HepG2 (cell line): ENCODE measurements around the gene WIPF2. TPM values are rescaled to one million over a fixed set of nuclear protein-coding genes. Genes with fewer than 3 reads are reported as not detected.
A peak's percentile ranks its signal among the peaks of the same experiment; 100 is the strongest.

Experiments
- BORCS8-MEF2B ChIP-seq: sonication (generic); formaldehyde crosslinking; IDR thresholded peaks from 2 replicates; pipeline ENCODE4 v1.8.0; 2022; ENCODE audit warnings: mild to moderate bottlenecking, missing genetic modification reagents
- ELF4 ChIP-seq: sonication (generic); formaldehyde crosslinking; IDR thresholded peaks from 2 replicates; pipeline ENCODE4 v1.5.0; 2020; ENCODE audit warnings: missing genetic modification reagents, mild to moderate bottlenecking, moderate library complexity, borderline replicate concordance
- HMG20A ChIP-seq: IDR thresholded peaks from 2 replicates; pipeline ENCODE4 v1.6.1; 2016; ENCODE audit warnings: borderline replicate concordance
- HNRNPH1 ChIP-seq: fragments of 200-400 bp; formaldehyde crosslinking; optimal IDR thresholded peaks from 2 replicates; pipeline ENCODE3; 2017; ENCODE audit warnings: mild to moderate bottlenecking, low read depth, low read length
- PHF20 ChIP-seq: sonication (generic); formaldehyde crosslinking; IDR thresholded peaks from 2 replicates; pipeline ENCODE4 v1.5.0; 2020; ENCODE audit warnings: mild to moderate bottlenecking, missing genetic modification reagents
- SMC3 ChIP-seq: IDR thresholded peaks from 2 replicates; pipeline ENCODE4 v1.6.1; 2011; ENCODE audit warnings: low read length, improper control_type of control experiment
- TBX3 ChIP-seq: fragments of 450-650 bp; IDR thresholded peaks from 2 replicates; pipeline ENCODE4 v1.6.1; 2017; ENCODE audit warnings: antibody characterized with exemption, mild to moderate bottlenecking, inconsistent platforms, borderline replicate concordance
- ZNF296 ChIP-seq: sonication (generic); formaldehyde crosslinking; conservative IDR thresholded peaks from 2 replicates; pipeline ENCODE4 v1.5.0; 2020; ENCODE audit warnings: mild to moderate bottlenecking, missing genetic modification reagents
- ZNF552 ChIP-seq: sonication (generic); formaldehyde crosslinking; IDR thresholded peaks from 2 replicates; pipeline ENCODE4 v1.9.0; 2022; ENCODE audit warnings: missing genetic modification reagents, mild to moderate bottlenecking, borderline replicate concordance
- ZNF713 ChIP-seq: sonication (generic); formaldehyde crosslinking; IDR thresholded peaks from 2 replicates; pipeline ENCODE4 v1.4.0; 2020; ENCODE audit warnings: mild to moderate bottlenecking, missing genetic modification reagents
- polyA plus RNA-seq, 8 experiments: library from polyadenylated mRNA; depleted of rRNA in 3 of 8; stranded (reverse) in 7 of 8; unstranded in 1 of 8; fragments of >200 nt; fragmentation: Illumina TruSeq in 4 of 8; extraction: Trizol in 4 of 8; gene quantifications; 2 replicates each; pipeline versions ENCODE4 v1.2.1 to v1.2.3, GENCODE V29; 2011 to 2016; ENCODE audit warnings: low read depth in 4 of 8, missing spikeins in 1 of 8, mixed read lengths in 1 of 8; ENCODE audit not compliant: insufficient read depth in 1 of 8
- total RNA-seq, 5 experiments: library from RNA; depleted of rRNA; stranded (reverse); fragments of >200 nt; fragmentation: Illumina TruSeq; extraction: Trizol; gene quantifications; 2 replicates each; pipeline ENCODE4 v1.2.3, GENCODE V29; 2016; ENCODE audit warnings: low read depth in 1 of 5
- TF ChIP-seq, protein P1 (sequence below): sonication (generic); formaldehyde crosslinking; IDR thresholded peaks from 2 replicates; pipeline ENCODE4 v1.4.0; 2020; ENCODE audit warnings: missing genetic modification reagents
- TF ChIP-seq, protein P2 (sequence below): sonication (generic); formaldehyde crosslinking; IDR thresholded peaks from 2 replicates; pipeline ENCODE4 v1.5.1; 2020; ENCODE audit warnings: mild to moderate bottlenecking, missing genetic modification reagents, borderline replicate concordance
- TF ChIP-seq, protein P3 (sequence below): IDR thresholded peaks from 2 replicates; pipeline ENCODE4 v1.6.1; 2016; ENCODE audit warnings: low read depth
- TF ChIP-seq, protein P4 (sequence below): sonication (generic); formaldehyde crosslinking; IDR thresholded peaks from 2 replicates; pipeline ENCODE4 v1.5.0; 2020; ENCODE audit warnings: missing genetic modification reagents
- TF ChIP-seq, protein P5 (sequence below): sonication (generic); formaldehyde crosslinking; IDR thresholded peaks from 2 replicates; pipeline ENCODE4 v1.4.0; 2020; ENCODE audit warnings: missing genetic modification reagents
- TF ChIP-seq, protein P6 (sequence below): sonication (generic); formaldehyde crosslinking; IDR thresholded peaks from 2 replicates; pipeline ENCODE4 v1.5.0; 2020; ENCODE audit warnings: mild to moderate bottlenecking, missing genetic modification reagents, moderate library complexity

The WIPF2 gene
- total and polyA plus RNA-seq, 2 of the 13 experiments (the other 11 are each of a cell fraction or from before 2014, with no cell fraction given) = 7.2 to 10.8 TPM

DNA sequence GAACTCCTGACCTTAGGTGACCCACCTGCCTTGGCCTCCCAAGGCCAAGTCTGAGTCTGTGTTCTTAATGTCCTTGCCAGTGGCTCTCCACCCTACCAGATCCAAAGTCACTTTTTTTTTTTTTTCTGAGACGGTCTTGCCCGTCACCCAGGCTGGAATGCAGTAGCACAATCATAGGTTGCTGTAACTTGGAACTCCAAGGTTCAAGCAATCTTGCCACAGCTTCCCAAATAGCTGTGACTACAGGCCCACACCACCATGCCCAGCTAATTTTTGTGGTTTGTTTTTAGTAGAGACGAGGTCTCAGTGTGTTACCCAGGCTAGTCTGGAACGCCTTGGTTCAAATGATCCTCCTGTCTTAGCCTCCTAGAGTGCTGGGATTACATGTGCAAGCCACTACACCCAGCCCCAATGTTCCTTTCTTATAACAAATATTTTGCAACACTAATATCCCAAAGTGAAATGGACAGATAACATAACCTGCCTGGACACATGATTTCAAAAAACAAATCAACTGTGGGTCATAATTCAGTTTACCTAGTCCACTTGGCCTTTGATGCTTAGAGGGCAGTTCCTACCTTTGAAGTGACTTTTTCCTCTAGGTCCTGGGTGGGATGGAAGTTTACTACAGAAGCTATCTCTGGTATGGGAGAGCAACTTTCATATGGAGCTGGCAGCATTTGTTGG lies 45.9 kb upstream of the WIPF2 start (continued):
- TF ChIP-seq, protein P1, sequence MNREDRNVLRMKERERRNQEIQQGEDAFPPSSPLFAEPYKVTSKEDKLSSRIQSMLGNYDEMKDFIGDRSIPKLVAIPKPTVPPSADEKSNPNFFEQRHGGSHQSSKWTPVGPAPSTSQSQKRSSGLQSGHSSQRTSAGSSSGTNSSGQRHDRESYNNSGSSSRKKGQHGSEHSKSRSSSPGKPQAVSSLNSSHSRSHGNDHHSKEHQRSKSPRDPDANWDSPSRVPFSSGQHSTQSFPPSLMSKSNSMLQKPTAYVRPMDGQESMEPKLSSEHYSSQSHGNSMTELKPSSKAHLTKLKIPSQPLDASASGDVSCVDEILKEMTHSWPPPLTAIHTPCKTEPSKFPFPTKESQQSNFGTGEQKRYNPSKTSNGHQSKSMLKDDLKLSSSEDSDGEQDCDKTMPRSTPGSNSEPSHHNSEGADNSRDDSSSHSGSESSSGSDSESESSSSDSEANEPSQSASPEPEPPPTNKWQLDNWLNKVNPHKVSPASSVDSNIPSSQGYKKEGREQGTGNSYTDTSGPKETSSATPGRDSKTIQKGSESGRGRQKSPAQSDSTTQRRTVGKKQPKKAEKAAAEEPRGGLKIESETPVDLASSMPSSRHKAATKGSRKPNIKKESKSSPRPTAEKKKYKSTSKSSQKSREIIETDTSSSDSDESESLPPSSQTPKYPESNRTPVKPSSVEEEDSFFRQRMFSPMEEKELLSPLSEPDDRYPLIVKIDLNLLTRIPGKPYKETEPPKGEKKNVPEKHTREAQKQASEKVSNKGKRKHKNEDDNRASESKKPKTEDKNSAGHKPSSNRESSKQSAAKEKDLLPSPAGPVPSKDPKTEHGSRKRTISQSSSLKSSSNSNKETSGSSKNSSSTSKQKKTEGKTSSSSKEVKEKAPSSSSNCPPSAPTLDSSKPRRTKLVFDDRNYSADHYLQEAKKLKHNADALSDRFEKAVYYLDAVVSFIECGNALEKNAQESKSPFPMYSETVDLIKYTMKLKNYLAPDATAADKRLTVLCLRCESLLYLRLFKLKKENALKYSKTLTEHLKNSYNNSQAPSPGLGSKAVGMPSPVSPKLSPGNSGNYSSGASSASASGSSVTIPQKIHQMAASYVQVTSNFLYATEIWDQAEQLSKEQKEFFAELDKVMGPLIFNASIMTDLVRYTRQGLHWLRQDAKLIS (CRISPR knock-in tag) = no peak
- TF ChIP-seq HMG20A (CRISPR knock-in tag) = peak; percentile 80; the same call in 1 of the 2 replicates
- TF ChIP-seq, protein P2, sequence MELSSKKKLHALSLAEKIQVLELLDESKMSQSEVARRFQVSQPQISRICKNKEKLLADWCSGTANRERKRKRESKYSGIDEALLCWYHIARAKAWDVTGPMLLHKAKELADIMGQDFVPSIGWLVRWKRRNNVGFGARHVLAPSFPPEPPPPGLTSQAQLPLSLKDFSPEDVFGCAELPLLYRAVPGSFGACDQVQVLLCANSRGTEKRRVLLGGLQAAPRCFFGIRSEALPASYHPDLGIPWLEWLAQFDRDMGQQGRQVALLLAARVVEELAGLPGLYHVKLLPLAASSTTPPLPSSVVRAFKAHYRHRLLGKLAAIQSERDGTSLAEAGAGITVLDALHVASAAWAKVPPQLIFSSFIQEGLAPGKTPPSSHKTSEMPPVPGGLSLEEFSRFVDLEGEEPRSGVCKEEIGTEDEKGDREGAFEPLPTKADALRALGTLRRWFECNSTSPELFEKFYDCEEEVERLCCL = no peak
- TF ChIP-seq BORCS8-MEF2B (CRISPR knock-in tag) = no peak
- TF ChIP-seq TBX3 = 0 out of 2 replicates have a peak, but pooled peaks have one; percentile 14
- TF ChIP-seq, protein P3, sequence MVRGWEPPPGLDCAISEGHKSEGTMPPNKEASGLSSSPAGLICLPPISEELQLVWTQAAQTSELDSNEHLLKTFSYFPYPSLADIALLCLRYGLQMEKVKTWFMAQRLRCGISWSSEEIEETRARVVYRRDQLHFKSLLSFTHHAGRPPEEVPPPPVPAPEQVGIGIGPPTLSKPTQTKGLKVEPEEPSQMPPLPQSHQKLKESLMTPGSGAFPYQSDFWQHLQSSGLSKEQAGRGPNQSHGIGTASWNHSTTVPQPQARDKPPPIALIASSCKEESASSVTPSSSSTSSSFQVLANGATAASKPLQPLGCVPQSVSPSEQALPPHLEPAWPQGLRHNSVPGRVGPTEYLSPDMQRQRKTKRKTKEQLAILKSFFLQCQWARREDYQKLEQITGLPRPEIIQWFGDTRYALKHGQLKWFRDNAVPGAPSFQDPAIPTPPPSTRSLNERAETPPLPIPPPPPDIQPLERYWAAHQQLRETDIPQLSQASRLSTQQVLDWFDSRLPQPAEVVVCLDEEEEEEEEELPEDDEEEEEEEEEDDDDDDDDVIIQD (CRISPR knock-in tag) = peak; percentile 57; the same call in 1 of the 2 replicates
- no peak for TF ChIP-seq PHF20
- no peak for TF ChIP-seq ZNF296 (CRISPR knock-in tag)
- TF ChIP-seq, protein P4, sequence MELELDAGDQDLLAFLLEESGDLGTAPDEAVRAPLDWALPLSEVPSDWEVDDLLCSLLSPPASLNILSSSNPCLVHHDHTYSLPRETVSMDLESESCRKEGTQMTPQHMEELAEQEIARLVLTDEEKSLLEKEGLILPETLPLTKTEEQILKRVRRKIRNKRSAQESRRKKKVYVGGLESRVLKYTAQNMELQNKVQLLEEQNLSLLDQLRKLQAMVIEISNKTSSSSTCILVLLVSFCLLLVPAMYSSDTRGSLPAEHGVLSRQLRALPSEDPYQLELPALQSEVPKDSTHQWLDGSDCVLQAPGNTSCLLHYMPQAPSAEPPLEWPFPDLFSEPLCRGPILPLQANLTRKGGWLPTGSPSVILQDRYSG (CRISPR knock-in tag) = no peak
- TF ChIP-seq ZNF713 (CRISPR knock-in tag) = no peak
- TF ChIP-seq, protein P5, sequence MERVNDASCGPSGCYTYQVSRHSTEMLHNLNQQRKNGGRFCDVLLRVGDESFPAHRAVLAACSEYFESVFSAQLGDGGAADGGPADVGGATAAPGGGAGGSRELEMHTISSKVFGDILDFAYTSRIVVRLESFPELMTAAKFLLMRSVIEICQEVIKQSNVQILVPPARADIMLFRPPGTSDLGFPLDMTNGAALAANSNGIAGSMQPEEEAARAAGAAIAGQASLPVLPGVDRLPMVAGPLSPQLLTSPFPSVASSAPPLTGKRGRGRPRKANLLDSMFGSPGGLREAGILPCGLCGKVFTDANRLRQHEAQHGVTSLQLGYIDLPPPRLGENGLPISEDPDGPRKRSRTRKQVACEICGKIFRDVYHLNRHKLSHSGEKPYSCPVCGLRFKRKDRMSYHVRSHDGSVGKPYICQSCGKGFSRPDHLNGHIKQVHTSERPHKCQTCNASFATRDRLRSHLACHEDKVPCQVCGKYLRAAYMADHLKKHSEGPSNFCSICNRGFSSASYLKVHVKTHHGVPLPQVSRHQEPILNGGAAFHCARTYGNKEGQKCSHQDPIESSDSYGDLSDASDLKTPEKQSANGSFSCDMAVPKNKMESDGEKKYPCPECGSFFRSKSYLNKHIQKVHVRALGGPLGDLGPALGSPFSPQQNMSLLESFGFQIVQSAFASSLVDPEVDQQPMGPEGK (CRISPR knock-in tag) = peak; percentile 43; the same call in 1 of the 2 replicates
- TF ChIP-seq HNRNPH1 = no peak
- TF ChIP-seq SMC3 = no peak; the same call in 1 of the 2 replicates
- TF ChIP-seq, protein P6, sequence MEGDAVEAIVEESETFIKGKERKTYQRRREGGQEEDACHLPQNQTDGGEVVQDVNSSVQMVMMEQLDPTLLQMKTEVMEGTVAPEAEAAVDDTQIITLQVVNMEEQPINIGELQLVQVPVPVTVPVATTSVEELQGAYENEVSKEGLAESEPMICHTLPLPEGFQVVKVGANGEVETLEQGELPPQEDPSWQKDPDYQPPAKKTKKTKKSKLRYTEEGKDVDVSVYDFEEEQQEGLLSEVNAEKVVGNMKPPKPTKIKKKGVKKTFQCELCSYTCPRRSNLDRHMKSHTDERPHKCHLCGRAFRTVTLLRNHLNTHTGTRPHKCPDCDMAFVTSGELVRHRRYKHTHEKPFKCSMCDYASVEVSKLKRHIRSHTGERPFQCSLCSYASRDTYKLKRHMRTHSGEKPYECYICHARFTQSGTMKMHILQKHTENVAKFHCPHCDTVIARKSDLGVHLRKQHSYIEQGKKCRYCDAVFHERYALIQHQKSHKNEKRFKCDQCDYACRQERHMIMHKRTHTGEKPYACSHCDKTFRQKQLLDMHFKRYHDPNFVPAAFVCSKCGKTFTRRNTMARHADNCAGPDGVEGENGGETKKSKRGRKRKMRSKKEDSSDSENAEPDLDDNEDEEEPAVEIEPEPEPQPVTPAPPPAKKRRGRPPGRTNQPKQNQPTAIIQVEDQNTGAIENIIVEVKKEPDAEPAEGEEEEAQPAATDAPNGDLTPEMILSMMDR (CRISPR knock-in tag) = no peak
- TF ChIP-seq ZNF552 = no peak
- TF ChIP-seq ELF4 = no peak
